CD4-positive, alpha-beta T cell treated with Interleukin-10 for 1 hour (primary cell): ENCODE results near the gene DNAJC16.
"Not testable (repeated sequence)": the region's sequence is repeated elsewhere in the genome, so short reads cannot be mapped to it uniquely, and the experiment has no call there.

ENCODE experiments used
- DNase-seq: peaks from one replicate; pipeline ENCODE4 v3.0.0-alpha.2; 2020

Gene DNAJC16

DNA sequence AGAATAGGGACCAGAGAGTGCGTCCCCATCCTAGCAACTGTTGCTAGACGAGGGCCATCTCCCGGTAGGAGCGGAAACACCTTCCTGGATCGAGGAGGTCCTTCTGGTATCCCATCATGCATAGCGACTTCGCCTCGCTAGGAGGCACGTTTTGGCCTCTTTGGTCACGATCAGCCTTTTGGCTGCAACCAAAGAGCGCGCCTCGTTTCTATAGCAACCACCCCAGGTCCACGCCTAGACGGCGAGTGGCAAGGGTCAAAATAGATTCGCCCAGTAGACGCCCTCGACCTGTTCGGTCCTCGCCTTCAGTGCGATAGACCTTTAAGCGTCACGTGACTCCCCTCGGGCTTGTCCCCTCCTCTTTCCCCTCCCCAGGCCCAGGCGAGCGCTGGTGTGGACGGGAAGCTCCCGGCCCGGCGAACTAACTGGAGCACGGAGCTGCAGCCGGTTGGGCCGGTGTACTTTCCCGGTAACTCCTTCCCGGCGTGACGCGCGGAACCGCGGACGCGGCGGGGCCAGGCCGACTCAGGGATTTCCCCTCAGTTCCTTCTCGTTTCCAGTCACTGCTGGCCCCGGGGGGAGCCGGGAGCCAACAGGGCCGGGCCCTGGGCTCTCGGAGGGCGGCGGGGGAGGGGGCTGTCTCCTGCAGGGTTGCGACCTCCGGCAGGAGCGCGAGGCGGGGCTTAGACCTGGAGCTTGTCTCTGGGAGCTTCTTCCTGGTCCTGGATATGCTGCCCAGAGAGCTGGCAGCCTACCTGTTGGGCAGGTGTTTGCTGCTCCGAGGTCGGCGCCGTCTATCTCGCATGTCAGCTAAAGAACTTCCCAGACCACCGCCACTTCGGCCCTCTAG is at the start of gene DNAJC16:
TSS of gene DNAJC16 (plus strand) at position 359 of the 850 bp plus-strand sequence. CDS start 2,258 bp downstream, outside the sequence.
- DNase-seq = peak; percentile 99

GRCh38 chr1:15476927-15477326 is 49.7 kb upstream of the DNAJC16 start:
- DNase-seq = no peak

GRCh38 chr1:15477646-15478212 is 48.9 kb upstream of the DNAJC16 start:
- no peak for DNase-seq

DNA sequence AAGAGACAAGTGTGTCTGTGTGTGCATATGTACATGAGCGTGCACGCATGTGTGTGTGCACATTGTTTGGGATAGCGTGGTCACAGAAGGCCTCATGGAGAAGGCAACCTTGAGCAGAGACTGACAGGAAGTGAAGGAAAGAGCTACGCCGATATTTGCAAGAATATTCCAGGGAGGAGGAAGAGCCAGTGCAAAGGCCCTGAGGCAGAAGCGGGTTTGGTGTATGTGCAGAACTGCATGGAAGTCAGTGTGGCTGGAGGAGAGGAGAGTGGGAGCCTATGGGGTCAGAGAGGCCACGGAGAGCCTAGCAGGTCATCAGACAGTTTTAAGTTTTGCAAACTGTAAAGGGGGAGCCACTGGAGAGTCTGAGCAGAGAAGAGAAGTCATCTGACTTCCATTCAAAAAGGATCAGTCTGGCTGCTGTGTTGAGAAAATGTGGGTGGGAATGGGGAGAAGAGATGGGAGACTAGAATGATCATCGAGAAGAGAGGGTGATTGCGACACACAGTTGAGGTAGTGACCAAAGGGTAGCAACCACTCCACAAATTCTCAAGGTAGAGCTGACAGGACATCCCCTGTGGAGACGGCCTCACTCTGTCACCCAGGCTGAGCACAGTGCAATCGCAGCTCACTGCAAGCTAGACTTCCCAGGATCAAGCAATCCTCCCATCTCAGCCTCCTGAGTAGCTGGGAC is 46.8 kb upstream of the DNAJC16 start:
- DNase-seq = no peak

GRCh38 chr1:15482455-15482854 is 44.2 kb upstream of the DNAJC16 start:
- not testable (repeated sequence) for DNase-seq

GRCh38 chr1:15482983-15483543 is 43.6 kb upstream of the DNAJC16 start:
- not testable (repeated sequence) for DNase-seq

DNA sequence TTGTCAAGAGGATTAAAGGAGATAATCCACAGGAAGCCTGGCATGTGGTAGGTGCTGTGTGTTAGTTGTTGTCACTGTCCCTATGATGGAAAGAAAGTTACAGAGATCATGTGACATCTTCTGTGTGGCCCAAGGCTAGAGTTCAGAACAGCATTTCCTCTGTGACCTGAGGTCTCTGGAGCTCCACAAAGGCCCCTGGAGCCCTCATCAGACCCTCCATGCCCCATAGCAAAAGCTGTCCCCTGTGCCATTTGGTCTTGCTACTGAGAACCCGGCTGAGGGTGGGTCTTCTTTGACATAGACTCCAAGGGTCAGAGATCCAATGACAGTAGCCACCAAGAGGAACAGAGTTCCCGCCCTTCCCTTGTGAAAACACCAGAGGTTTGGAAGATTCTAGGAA is 42.7 kb upstream of the DNAJC16 start:
- no peak for DNase-seq

GRCh38 chr1:15484443-15484842 is 42.2 kb upstream of the DNAJC16 start:
- not testable (repeated sequence) for DNase-seq

DNA sequence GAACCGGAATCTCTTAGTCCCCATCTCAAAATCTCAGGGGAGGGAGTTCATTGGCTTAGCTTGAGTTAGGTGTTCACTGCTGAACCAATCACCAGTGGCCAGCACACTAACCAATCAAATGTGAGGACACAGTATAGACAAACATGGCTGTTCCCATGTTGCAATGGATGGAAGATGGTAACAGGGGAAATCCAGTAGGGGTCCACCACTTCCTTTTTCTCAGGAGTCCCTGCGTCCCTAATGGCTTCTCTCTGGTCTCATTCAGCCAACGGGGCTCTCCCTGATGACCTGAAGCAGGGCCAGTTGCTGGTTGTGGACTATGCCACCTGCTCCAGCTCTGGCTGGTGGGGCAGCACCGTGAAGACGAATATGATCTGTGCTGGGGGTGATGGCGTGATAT is 41.0 kb upstream of the DNAJC16 start:
- no peak for DNase-seq

DNA sequence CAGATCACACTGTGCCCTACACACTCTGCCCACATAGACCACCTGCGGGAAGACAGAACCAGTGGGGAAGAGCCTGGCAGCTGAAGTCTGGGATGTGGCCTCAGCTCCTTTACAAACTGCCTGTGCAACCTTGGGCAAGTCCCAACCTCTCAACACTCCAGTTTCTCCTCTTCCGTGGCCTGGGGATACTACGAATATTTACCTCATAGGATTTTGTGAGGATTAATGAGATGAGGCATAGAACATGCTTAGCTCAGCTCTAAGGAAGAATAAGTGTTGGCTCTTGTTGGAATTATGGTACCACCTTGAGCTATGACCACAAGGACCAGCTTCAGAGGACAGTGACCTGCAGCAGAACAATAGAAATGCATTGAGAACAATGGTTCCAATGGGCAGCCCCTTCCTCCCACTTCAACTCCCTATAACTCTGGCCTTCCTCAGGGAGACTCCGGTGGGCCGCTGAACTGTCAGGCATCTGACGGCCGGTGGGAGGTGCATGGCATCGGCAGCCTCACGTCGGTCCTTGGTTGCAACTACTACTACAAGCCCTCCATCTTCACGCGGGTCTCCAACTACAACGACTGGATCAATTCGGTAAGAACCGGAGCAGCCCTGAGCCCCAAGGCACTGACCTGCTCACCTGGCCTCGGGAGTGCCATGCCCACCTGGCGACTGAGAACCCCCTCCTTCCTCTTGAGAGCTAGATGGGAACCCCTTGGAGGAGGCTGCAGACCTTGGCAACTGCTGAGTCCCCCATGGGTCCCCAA is 39.6 kb upstream of the DNAJC16 start:
- not testable (repeated sequence) for DNase-seq

DNA sequence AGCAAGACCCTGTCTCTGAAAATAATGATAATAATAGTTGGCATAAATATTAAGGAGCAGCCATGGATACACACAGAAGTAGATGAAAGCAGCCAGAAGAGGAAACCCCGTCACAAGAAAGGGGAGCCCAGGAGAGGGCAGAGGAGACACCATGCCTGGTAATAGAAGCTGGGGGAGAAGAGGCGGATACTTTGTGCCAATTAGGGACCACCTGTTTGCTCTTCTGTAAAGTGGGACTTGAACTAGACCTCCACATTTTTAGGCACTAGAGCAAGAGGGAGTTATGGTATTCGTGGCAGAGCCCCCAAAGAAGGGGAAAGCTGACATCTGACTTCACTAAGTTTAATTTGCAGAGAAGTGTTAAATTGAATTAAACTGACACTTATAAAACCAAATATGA is 38.3 kb upstream of the DNAJC16 start:
- no peak for DNase-seq

- DNase-seq = no peak
These were observed 37.5 kb upstream of the DNAJC16 start for GRCh38 chr1:15489052-15489736.

- DNase-seq = not testable (repeated sequence)
These were observed 35.6 kb upstream of the DNAJC16 start for GRCh38 chr1:15491010-15491409.

DNA sequence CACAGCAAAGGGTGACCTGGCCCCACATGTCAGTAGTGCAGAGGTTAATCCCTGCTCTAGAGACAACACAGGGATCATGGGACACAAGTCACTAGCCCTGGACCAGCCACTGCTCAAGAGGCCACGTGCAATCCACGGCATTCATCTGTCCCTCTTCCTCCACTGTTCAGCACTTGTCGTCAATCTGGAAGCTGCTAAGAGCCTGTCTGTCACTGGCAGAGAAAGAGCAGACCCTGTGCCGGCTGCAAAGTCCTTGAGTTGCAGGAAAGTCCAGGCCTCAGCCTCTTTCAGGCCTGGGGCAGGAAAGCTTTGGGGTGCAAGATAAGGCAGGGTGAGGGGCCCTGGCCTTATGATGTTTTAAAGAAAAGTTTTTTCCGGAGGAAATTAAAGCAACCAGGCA is 34.1 kb upstream of the DNAJC16 start:
- no peak for DNase-seq

DNA sequence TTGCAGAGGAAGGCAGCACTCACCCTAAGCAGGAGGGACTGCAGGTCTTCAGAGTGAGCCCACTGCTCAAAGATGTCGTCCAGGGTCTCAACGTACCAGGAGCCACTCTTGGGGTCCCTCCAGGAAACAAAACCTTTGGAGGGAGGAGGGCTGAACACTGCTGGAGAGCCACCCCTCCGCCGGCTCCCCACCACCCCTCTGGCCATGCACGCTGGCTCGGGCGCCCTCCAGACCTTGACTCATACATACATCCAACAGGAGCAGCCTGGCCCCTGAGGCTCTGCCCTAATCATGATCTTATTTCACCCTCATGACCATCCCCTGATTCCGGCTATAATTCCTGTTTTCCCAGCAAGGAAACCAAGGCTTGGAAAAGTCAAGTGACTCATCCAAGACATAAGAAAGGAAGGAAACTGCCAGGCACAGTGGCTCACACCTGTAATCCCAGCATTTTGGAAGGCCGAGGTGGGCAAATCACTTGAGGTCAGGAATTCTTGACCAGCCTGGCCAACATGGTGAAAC is 32.7 kb upstream of the DNAJC16 start:
- DNase-seq = no peak

DNA sequence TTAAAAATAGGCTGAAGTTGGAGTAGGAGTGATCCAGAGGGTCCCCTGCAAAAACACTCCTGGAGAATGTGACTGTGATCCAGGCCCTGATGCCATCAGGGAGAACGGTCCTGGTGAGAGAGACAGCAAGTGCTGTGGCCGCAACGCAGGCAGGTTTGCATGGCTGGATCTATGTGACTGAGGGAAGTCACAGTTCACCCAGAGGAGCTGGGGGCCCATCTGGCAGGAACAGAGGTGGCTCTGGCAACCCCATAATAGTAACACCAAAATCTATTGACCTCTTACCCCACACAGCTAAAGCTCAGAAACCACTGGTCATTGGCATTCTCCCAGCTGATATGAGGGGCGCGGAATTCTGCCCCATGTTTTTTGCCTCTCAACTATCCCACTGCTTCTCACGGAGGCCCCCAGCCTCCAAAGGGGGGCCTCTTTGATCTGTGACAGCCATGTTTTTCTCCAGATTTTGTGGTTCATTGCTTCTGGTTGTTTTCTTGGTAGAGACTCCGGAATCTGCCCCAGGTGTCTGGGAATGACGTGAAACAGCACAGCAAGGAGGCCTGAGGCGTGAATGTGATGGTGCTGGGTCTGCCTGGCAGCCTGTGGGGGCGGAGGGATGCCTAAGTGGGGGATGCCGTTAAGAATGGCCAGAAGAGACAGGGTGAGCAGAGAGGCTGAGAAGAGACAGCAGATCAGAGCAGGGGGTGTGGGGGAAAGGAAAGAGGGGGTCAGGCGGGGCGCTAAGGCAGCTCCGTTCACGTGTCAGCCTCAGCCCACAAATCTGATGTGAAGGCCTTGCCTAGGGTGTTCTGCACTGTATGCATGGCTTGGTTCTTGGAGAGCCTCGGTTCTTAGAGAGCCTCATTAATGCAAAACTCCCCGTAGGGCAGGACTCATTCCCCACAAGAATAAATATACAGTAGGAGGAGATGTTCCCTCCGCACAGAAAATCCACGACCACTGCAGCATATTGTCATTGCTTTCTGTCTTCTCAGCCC is 26.2 kb upstream of the DNAJC16 start:
- no peak for DNase-seq

DNA sequence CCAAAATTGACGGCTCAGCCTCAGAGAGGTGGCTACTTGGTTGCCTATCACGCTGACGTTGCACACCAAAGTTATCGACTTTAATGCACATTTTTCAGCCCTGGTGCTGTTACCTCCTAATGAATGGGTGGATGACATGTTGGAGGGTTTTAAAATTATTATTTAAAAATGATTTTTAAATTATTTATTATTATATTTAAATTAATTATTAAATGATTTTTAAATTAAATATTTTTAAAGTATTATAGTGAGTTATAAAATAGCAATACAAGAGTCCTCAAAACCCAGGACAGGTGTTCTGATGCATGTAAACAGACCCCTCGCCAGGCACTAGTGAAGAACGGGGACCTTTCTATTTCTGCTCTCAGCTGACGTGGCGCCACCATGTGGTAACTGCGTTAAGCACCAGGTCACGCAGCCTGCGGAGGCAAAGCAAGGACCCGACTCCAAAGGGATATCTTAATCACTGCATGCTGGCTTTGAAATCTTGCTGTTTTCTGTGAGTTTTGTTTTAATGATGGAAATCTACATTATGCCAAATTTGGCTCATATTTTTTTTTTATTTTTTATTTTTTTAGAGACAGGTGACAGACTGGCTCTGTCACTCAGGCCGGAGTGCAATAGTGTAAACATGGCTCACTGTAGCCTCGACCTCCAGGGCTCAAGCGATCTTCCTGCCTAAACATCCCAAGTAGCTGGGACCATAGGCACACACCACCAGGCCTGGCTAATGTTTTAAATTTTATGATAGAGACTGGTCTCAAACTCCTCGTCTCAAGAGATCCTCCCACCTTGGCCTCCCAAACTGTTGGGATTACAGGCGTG is 25.2 kb upstream of the DNAJC16 start:
- DNase-seq = peak; percentile 54

DNA sequence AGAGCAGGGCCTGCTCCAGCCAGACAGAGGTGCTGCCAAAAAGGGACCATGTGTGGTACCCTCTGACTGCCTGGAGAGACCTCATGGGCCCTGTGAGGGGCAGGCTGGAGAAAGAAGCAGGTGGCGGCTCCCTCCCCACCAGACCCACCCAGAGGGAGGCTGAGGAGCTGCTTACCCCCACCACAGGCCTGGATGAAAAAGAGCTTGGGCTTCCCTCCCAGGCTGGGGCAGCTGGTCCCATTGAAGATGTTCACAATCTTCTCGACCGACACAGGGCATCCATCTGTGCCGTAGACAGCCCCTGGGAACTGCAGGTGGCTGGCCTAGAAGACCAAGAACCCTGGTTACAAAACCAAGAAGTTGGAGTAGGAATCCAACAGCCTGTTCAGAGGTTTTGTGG is 22.2 kb upstream of the DNAJC16 start:
- no peak for DNase-seq

- DNase-seq = no peak
These were observed 19.8 kb upstream of the DNAJC16 start for GRCh38 chr1:15506831-15507230.

DNA sequence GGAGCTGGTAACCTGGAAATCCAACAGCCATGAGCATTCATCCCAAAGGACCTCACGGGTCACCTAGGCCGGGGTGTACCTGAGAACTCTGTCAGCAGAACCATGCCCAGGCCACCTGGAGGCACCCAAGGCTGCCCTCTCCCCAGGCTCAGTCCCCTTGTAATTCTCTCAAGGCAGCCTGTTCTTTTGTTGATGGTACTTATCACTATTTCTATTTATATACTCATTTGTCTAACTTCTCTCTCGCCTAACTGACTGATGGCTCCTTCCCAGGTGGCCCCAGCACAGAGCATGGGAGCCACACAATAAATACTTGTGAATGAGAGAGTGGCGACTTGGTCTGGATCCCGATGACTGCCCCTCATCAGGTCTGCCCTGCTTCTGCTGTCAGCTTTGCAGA is 19.4 kb upstream of the DNAJC16 start:
- no peak for DNase-seq
